IPS DF 6.9 (cell line): ENCODE measurements around the gene CACNA1I.

Experiments
- DNase-seq: peaks from one replicate; pipeline ENCODE4 v3.0.0-alpha.2; 2013; ENCODE audit warnings: low read depth, low spot score
- H3K27ac ChIP-seq: one replicate; pipeline ENCODE4 v1.5.1; 2013; ENCODE audit warnings: low read length, control low read depth
- H3K27me3 ChIP-seq: 2 replicates; pipeline ENCODE4 v1.6.1; 2013; ENCODE audit warnings: mild to moderate bottlenecking, low read length; ENCODE audit not compliant: control insufficient read depth, insufficient read depth
- H3K36me3 ChIP-seq: 2 replicates; pipeline ENCODE4 v1.6.1; 2013; ENCODE audit warnings: low read length; ENCODE audit not compliant: control insufficient read depth, insufficient read depth
- H3K4me1 ChIP-seq: 2 replicates; pipeline ENCODE4 v1.6.1; 2013; ENCODE audit warnings: low read length; ENCODE audit not compliant: control insufficient read depth, insufficient read depth
- H3K4me3 ChIP-seq: 2 replicates; pipeline ENCODE4 v1.5.1; 2013; ENCODE audit warnings: mild to moderate bottlenecking, low read length
- H3K9me3 ChIP-seq: 2 replicates; pipeline ENCODE4 v1.6.1; 2013; ENCODE audit warnings: low read length, inconsistent platforms; ENCODE audit not compliant: control insufficient read depth, insufficient read depth
- WGBS: extraction: QIAGEN DNeasy Blood & Tissue Kit; methylation state at CpG from one replicate; pipeline ENCODE4 v1.1.7; 2013; ENCODE audit warnings: mixed read lengths, missing lambda C conversion rate; ENCODE audit not compliant: insufficient read length, insufficient coverage; 5-methylcytosine and 5-hydroxymethylcytosine counted together

The CACNA1I gene

DNA sequence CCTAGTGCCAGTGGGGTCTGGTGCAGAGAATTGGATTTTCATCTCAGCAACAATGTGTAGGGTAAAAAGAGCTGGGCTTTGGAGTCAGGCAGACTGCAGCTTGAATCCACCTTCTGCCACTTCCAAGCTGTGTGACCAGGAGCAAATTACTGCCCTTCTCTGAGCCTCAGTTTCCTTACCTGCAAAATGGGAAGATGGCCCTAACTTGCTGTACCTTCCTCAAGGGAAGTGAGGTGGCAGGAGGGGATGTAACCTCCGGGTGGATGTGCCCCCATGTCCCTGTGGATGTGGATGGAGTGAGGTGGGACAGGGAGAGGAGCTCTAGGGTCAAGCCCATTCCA is 90.9 kb downstream of the CACNA1I start:
- H3K27me3 ChIP-seq, result peaks cover 7% of the 10 kb centered on the region; the same call in 1 of the 2 replicates
- H3K4me1 ChIP-seq, result peaks cover 16% of the 10 kb centered on the region
- no peaks in the 10 kb centered on the region for H3K36me3 ChIP-seq
- H3K27ac ChIP-seq, result no peak overlapping the region
- no peaks in the 10 kb centered on the region for H3K9me3 ChIP-seq
- WGBS, result no CpG with 5 or more reads among the region's 1 CpG
- peak overlapping the region; percentile 45; the same call in 1 of the 2 replicates for H3K4me3 ChIP-seq
- no peak for DNase-seq

DNA sequence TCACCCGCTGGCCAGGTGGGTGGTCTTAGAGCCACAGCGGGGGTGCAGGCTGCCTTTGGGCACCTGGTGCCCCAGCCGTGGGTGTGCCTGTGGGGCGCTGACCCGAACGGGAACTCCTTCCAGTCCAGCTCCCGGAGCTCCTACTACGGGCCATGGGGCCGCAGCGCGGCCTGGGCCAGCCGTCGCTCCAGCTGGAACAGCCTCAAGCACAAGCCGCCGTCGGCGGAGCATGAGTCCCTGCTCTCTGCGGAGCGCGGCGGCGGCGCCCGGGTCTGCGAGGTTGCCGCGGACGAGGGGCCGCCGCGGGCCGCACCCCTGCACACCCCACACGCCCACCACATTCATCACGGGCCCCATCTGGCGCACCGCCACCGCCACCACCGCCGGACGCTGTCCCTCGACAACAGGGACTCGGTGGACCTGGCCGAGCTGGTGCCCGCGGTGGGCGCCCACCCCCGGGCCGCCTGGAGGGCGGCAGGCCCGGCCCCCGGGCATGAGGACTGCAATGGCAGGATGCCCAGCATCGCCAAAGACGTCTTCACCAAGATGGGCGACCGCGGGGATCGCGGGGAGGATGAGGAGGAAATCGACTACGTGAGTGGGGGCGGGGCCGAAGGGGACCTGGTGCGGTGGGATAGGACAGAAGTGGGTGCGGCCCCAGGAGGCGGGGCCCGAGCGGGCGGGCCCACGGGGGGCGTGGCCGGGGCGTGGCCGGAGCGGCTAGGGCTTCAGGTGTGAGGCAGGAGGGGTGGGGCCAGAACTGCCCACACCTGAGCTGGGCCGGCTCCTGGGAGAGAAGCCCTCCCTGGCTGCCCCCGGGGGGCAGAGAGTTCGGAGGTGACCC is 91.5 kb downstream of the CACNA1I start:
- Histone ChIP-seq H3K4me3 (peak overlapping the region; percentile 48; the same call in 1 of the 2 replicates), H3K27me3 (peaks cover 7% of the 10 kb centered on the region; the same call in 1 of the 2 replicates)
- no CpG with 5 or more reads among the region's 77 CpGs for whole genome bisulfite sequencing

DNA sequence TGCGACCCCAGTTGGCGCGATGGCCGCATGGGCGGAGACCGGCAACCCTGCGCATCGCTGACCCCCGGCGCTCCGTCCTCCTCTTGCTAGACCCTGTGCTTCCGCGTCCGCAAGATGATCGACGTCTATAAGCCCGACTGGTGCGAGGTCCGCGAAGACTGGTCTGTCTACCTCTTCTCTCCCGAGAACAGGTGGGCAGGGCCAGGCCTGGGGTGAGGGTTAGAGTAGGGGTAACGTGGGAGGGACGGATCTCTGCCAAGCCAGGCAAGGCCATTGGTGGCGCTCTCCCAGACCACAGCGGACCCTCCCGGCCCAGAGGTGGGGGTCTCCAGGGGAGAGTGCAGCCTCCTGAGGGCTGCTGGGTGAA is 92.1 kb downstream of the CACNA1I start:
- no peaks in the 10 kb centered on the region for H3K36me3 ChIP-seq
- no peak for DNase-seq
- H3K9me3 ChIP-seq, result no peaks in the 10 kb centered on the region
- WGBS, result no CpG with 5 or more reads among the region's 26 CpGs
- H3K4me3 ChIP-seq, result peak overlapping the region; percentile 48; the same call in 1 of the 2 replicates
- peaks cover 7% of the 10 kb centered on the region; the same call in 1 of the 2 replicates for H3K27me3 ChIP-seq
- peaks cover 16% of the 10 kb centered on the region for H3K4me1 ChIP-seq
- H3K27ac ChIP-seq, result no peak overlapping the region

More for the DNA sequence above, 91.5 kb downstream of the CACNA1I start:
- no peak for DNase-seq
- no peak overlapping the region for H3K27ac ChIP-seq
- peaks cover 16% of the 10 kb centered on the region for H3K4me1 ChIP-seq
- no peaks in the 10 kb centered on the region for H3K9me3 ChIP-seq
- no peaks in the 10 kb centered on the region for H3K36me3 ChIP-seq

DNA sequence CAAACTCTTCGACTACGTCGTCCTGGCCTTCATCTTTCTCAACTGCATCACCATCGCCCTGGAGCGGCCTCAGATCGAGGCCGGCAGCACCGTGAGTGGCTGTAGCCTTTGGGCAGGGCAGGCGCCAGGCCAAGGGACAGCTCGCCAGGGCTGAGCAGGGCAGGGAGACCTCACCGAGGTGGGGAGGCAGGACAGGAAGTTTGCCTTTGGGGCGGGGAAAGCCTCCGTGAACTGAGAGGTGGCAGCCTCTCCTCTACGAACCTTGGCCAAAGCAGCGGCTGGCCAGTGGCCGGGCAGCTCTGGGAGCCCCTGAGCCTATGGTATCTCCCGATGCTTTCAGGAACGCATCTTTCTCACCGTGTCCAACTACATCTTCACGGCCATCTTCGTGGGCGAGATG is 93.2 kb downstream of the CACNA1I start:
- Histone ChIP-seq H3K4me1 (peaks cover 16% of the 10 kb centered on the region), H3K36me3 (no peaks in the 10 kb centered on the region), H3K27ac (no peak overlapping the region), H3K4me3 (no peak overlapping the region), H3K27me3 (peaks cover 7% of the 10 kb centered on the region; the same call in 1 of the 2 replicates), H3K9me3 (no peaks in the 10 kb centered on the region)
- no CpG with 5 or more reads among the region's 22 CpGs for WGBS
- no peak for DNase-seq

DNA sequence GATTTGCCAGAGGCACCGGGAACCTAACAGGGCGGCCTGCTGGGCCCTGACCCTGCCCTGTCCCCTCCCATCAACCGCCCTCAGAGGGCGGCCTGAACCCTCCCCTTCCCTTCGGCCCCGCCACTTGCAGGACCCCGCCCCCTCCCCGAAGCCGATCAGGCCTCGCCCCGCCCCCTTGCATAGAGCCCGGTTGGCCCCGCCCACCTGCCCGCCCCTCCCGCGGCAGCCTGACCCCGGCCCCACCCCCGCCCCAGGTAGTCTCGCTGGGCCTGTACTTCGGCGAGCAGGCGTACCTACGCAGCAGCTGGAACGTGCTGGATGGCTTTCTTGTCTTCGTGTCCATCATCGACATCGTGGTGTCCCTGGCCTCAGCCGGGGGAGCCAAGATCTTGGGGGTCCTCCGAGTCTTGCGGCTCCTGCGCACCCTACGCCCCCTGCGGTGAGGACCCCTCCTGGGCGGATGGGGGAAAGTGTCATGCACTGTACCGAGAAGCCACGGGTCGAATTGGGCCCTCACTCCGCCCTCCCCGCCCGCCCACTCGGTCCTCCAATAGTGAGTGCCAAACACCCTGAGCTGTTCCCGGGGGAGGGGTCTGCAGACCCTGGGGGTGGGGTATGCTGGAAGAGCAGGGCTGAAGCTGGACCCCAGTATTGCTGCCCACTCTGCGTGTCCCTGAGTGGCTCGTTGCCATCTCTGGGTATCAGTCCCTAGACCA is 94.1 kb downstream of the CACNA1I start:
- H3K4me1 ChIP-seq, result peaks cover 16% of the 10 kb centered on the region
- no peak overlapping the region for H3K27ac ChIP-seq
- peaks cover 7% of the 10 kb centered on the region; the same call in 1 of the 2 replicates for H3K27me3 ChIP-seq
- H3K36me3 ChIP-seq, result no peaks in the 10 kb centered on the region
- WGBS, result no CpG with 5 or more reads among the region's 44 CpGs
- peak overlapping the region; percentile 11; the same call in 1 of the 2 replicates for H3K4me3 ChIP-seq
- no peak for DNase-seq
- no peaks in the 10 kb centered on the region for H3K9me3 ChIP-seq

DNA sequence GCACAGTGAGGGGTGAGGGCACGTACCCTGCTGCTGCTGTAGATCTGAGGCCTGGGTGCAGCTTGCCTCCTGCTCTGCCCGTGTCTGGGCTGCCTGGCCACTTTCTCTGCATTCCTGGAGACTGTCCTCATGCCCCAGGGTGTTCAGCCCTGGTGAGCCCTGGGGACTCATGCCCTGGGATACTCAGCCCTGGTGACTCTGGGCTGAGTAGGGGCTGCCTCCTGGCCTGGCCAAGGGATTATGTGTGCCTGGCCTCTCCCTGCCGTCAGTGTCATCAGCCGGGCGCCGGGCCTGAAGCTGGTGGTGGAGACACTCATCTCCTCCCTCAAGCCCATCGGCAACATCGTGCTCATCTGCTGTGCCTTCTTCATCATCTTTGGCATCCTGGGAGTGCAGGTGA is 94.7 kb downstream of the CACNA1I start:
- Histone ChIP-seq H3K4me1 (peaks cover 16% of the 10 kb centered on the region), H3K4me3 (no peak overlapping the region), H3K9me3 (no peaks in the 10 kb centered on the region), H3K36me3 (no peaks in the 10 kb centered on the region), H3K27ac (no peak overlapping the region), H3K27me3 (peaks cover 7% of the 10 kb centered on the region; the same call in 1 of the 2 replicates)
- WGBS, result no CpG with 5 or more reads among the region's 8 CpGs
- no peak for DNase-seq

DNA sequence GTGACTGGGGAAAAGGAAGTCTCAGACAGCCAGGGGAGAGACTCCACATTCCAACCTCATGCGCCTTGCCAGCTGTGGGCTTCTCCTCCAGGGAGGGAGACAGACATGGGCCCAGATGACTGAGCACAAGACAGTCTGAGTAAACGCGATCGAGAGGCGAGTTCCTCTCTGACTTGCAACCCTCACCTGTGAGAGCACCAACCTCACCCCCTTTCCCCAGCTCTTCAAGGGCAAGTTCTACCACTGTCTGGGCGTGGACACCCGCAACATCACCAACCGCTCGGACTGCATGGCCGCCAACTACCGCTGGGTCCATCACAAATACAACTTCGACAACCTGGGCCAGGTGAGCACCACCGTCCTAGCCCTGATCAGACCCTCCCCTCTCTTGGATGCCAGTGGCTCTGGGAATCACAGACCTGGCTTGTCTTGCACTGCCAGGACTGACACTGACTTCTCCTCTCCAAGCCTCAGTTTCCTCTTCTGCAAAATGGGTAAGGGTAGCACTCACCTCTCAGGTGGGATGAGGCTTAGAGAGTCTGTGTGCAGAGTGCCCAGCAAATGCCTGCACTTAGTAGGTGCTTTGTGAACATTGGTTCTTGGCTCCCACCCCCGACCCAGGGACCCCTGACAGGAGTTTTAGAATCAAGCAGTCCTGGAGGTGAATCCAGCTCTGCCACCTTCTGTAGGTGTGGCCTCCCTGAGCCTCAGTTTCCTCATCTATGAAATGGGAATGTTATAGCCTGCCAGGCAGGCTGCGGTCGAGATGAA is 95.3 kb downstream of the CACNA1I start:
- no peak overlapping the region for H3K4me3 ChIP-seq
- no peaks in the 10 kb centered on the region for H3K9me3 ChIP-seq
- no peaks in the 10 kb centered on the region for H3K36me3 ChIP-seq
- WGBS, result no CpG with 5 or more reads among the region's 16 CpGs
- peaks cover 16% of the 10 kb centered on the region for H3K4me1 ChIP-seq
- peaks cover 7% of the 10 kb centered on the region; the same call in 1 of the 2 replicates for H3K27me3 ChIP-seq
- H3K27ac ChIP-seq, result no peak overlapping the region
- no peak for DNase-seq

DNA sequence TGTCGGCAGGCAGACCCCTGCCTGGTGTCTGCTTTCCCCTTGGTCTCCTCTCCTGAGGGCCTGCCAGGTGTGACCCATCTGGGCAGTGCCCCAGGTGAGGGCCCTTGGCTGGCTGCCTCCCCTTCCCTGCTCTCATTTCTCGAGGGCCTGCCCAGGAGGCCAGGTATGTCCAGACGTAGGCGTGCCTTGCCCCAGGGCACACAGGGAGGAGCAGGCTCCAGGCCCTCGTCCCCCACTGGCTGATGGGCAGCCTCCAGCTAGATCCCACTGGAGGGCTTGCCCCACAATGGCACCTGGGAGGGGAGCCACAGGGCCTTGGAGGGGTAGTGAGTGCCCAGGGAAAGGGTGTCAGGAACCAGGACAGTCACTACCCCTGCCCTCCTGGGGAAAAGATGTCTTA is 95.9 kb downstream of the CACNA1I start:
- no peak overlapping the region for H3K4me3 ChIP-seq
- DNase-seq, result no peak
- no CpG with 5 or more reads among the region's 5 CpGs for WGBS

DNA sequence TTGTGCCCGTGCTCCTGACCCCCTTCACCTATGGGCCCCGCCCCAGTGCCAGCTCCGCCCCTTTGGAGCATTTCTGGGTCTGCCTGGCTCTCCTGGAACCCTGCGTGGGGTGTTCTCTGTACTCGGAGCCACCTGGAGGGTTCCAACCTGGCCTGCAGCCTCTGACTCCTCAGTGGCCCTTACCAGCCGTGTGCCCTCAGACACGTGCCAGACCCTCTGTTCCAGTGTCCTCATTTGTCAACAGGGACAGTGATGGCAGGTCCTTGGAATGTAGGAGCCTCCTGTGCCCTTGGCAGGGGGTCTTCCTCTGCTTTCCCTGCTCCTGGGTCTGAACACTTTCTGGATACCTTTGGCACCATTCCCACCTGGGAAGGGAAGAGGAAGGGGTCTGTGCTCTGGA is 96.4 kb downstream of the CACNA1I start:
- Histone ChIP-seq H3K4me1 (peaks cover 13% of the 10 kb centered on the region), H3K27me3 (0 out of 2 replicates have a peak, but pooled peaks cover 3% of the 10 kb centered on the region), H3K9me3 (no peaks in the 10 kb centered on the region), H3K36me3 (no peaks in the 10 kb centered on the region), H3K4me3 (no peak overlapping the region), H3K27ac (no peak overlapping the region)
- no peak for DNase-seq
- no CpG with 5 or more reads among the region's 7 CpGs for WGBS

More for the DNA sequence above, 95.9 kb downstream of the CACNA1I start:
- Histone ChIP-seq H3K27me3 (peaks cover 5% of the 10 kb centered on the region; the same call in 1 of the 2 replicates), H3K27ac (no peak overlapping the region), H3K36me3 (no peaks in the 10 kb centered on the region), H3K9me3 (no peaks in the 10 kb centered on the region), H3K4me1 (peaks cover 15% of the 10 kb centered on the region)

DNA sequence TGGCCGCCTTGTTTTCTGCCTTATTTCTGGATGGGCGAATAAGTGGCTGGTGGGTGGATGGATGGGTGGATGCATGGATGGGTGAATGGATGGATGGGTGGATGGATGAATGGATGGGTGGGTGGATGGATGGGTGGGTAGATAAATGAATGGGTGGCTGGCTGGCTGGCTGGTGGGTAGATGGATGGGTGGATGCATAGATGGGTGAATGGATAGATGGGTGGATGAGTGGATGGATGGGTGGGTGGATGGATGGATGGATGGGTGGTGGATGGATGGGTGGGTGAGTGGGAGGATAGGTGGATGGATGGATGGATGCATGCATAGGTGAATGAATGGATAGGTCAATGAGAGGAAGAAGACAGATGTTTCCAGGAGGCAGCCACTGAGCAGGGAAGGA is 98.9 kb downstream of the CACNA1I start:
- no peak overlapping the region for H3K4me3 ChIP-seq
- H3K27me3 ChIP-seq, result no peaks in the 10 kb centered on the region
- peaks cover 4% of the 10 kb centered on the region for H3K4me1 ChIP-seq
- no peaks in the 10 kb centered on the region; the same call in 1 of the 2 replicates for H3K9me3 ChIP-seq
- H3K36me3 ChIP-seq, result peaks cover 2% of the 10 kb centered on the region; the same call in 1 of the 2 replicates
- WGBS, result no CpG with 5 or more reads among the region's 2 CpGs
- no peak for DNase-seq
- no peak overlapping the region for H3K27ac ChIP-seq
